ENCODE data around the gene AGAP5. TPM values are rescaled to one million over a fixed set of nuclear protein-coding genes. Genes with fewer than 3 reads are reported as not detected.
A peak's percentile ranks its signal among the peaks of the same experiment; 100 is the strongest.

Gene AGAP5
- total and polyA plus RNA-seq, 9 of the 15 experiments (the other 6 are each of a cell fraction or from before 2014, with no cell fraction given) = 0.32 to 7.5 (median 5.3) TPM

DNA sequence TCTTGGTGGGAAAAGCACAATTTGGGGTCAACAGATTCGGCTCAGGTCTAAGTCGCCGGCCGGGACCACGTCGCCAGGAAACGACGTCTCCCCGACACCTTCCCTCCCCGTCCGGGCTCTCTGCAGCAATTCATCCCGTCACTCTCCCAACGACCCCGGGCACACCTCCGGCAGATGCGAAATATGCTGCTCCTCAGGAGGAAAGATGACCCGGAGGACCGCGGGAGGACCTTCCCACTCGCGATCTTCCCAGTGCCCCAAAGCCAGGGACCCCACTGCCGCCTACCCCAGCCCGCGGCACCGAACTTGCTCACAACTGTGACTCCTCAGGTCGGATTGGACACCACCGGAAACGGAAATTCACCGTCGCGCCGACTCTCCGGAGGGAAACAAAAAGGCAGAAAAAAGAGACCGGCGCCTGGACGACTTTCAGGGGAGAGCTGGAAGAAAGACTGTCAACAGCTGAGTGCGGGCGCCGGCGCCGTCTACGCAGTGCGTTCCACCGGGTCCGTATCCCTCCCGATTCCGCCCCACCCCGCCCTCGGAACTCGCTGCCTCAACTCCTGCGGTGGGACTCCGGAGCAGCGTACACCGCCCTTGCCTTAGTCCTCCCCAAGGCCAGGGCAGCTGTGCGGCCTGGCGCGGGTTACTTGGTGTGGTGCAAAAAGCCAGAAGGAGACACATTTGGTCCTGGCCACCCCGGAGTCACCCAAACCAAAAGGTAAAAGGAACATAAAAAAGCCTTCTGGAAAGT, 32.4 kb upstream of the AGAP5 start (continued):
- TF ChIP-seq, protein P1, sequence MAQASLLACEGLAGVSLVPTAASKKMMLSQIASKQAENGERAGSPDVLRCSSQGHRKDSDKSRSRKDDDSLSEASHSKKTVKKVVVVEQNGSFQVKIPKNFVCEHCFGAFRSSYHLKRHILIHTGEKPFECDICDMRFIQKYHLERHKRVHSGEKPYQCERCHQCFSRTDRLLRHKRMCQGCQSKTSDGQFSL (CRISPR knock-in tag; IDR thresholded peaks at IDR 0.05) = no peak
- TF ChIP-seq, protein P1 (tag; IDR thresholded peaks at IDR 0.05) = no peak
- TF ChIP-seq NCOA4 (IDR thresholded peaks at IDR 0.05; ENCODE audit: partially characterized antibody) (no peak), MAFG (tag; conservative IDR thresholded peaks at IDR 0.05) (no peak), ZNF76 (CRISPR knock-in tag; IDR thresholded peaks at IDR 0.05; ENCODE audit: borderline replicate concordance) (no peak), GTF2A2 (tag; IDR thresholded peaks at IDR 0.05) (peak; percentile 79), ZNF134 (CRISPR knock-in tag; conservative IDR thresholded peaks at IDR 0.05) (no peak), ZNF217 (CRISPR knock-in tag; IDR thresholded peaks at IDR 0.05) (no peak), BCOR (IDR thresholded peaks at IDR 0.05) (no peak), RNF2 (IDR thresholded peaks at IDR 0.05) (peak; percentile 78; the same call in 1 of the 2 replicates), MCM5 (IDR thresholded peaks at IDR 0.05; ENCODE audit: low read depth) (no peak), MYNN (IDR thresholded peaks at IDR 0.05) (peak; percentile 65; the same call in 1 of the 2 replicates), MYNN (CRISPR knock-in tag; IDR thresholded peaks at IDR 0.05) (no peak), RBFOX2 (IDR thresholded peaks at IDR 0.05; ENCODE audit: low read depth, low read length) (peak; percentile 97)
- TF ChIP-seq, protein P2, sequence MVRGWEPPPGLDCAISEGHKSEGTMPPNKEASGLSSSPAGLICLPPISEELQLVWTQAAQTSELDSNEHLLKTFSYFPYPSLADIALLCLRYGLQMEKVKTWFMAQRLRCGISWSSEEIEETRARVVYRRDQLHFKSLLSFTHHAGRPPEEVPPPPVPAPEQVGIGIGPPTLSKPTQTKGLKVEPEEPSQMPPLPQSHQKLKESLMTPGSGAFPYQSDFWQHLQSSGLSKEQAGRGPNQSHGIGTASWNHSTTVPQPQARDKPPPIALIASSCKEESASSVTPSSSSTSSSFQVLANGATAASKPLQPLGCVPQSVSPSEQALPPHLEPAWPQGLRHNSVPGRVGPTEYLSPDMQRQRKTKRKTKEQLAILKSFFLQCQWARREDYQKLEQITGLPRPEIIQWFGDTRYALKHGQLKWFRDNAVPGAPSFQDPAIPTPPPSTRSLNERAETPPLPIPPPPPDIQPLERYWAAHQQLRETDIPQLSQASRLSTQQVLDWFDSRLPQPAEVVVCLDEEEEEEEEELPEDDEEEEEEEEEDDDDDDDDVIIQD (CRISPR knock-in tag; IDR thresholded peaks at IDR 0.05) = no peak
- TF ChIP-seq, protein P3, sequence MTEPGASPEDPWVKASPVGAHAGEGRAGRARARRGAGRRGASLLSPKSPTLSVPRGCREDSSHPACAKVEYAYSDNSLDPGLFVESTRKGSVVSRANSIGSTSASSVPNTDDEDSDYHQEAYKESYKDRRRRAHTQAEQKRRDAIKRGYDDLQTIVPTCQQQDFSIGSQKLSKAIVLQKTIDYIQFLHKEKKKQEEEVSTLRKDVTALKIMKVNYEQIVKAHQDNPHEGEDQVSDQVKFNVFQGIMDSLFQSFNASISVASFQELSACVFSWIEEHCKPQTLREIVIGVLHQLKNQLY (CRISPR knock-in tag; conservative IDR thresholded peaks at IDR 0.05) = no peak
